ENCODE results near the gene SLC25A23. TPM values are rescaled to one million over a fixed set of nuclear protein-coding genes. Genes with fewer than 3 reads are reported as not detected.

The SLC25A23 gene
- total and polyA plus RNA-seq, 9 of the 15 experiments (the other 6 are each of a cell fraction or from before 2014, with no cell fraction given) = 6.1 to 72.0 (median 26.6) TPM

GRCh38 chr19:6499052-6499790 lies 39.6 kb upstream of the SLC25A23 start (continued):
- TF ChIP-seq RNF219 (CRISPR knock-in tag; IDR thresholded peaks at IDR 0.05) (no peak), KDM1A (IDR thresholded peaks at IDR 0.05) (peak in 1 of 2 experiments; percentile 32; a peak in 2 of 4 replicates), ZBTB49 (CRISPR knock-in tag; IDR thresholded peaks at IDR 0.05; ENCODE audit: borderline replicate concordance) (no peak), CEBPG (CRISPR knock-in tag; IDR thresholded peaks at IDR 0.05) (no peak), CEBPG (tag; conservative IDR thresholded peaks at IDR 0.05 in 1 of 2, IDR thresholded peaks at IDR 0.05 in 1 of 2) (0 out of 4 replicates have a peak, but pooled peaks of 1 of the 2 experiments have one; percentile 31), ZNF75A (CRISPR knock-in tag; IDR thresholded peaks at IDR 0.05) (no peak), ZNF384 (IDR thresholded peaks at IDR 0.05; ENCODE audit: low read depth, low read length) (peak; percentile 32; the same call in 1 of the 2 replicates), MIER1 (IDR thresholded peaks at IDR 0.05; ENCODE audit: low read depth) (no peak), USF1 (CRISPR knock-in tag; IDR thresholded peaks at IDR 0.05) (no peak), EGR1 (conservative IDR thresholded peaks at IDR 0.05) (no peak), BRD4 (IDR thresholded peaks at IDR 0.05) (no peak), ZFP36 (IDR thresholded peaks at IDR 0.05; ENCODE audit: low read depth, low read length, partially characterized antibody) (peak; percentile 62), HMGXB4 (CRISPR knock-in tag; IDR thresholded peaks at IDR 0.05) (no peak), ID3 (CRISPR knock-in tag; IDR thresholded peaks at IDR 0.05) (no peak), ID3 (tag; IDR thresholded peaks at IDR 0.05) (no peak), PHF8 (IDR thresholded peaks at IDR 0.05; ENCODE audit: borderline replicate concordance, low read length) (no peak), CEBPB (tag; IDR thresholded peaks at IDR 0.05) (peak; percentile 84), CREB3L1 (IDR thresholded peaks at IDR 0.05; ENCODE audit: borderline replicate concordance, low read depth) (no peak)

All from K562 (cell line).